NB4 (cell line): ENCODE data around the gene CIPC.

Source experiments
- MYC ChIP-seq: IDR thresholded peaks from 2 replicates; pipeline ENCODE4 v1.6.1; 2011; ENCODE audit warnings: low read depth, low read length
- POLR2A ChIP-seq: IDR thresholded peaks from 2 replicates; pipeline ENCODE4 v1.6.1; 2011; ENCODE audit warnings: mild to moderate bottlenecking; ENCODE audit not compliant: insufficient read length; ENCODE audit errors: extremely low read depth
- TF ChIP-seq, protein P1 (sequence below): IDR thresholded peaks from one replicate; pipeline ENCODE4 v1.5.1; 2012; ENCODE audit warnings: low read depth, low read length
- TF ChIP-seq, protein P2 (sequence below): IDR thresholded peaks from 2 replicates; pipeline ENCODE4 v1.6.1; 2011; ENCODE audit warnings: low read depth, low read length

DNA sequence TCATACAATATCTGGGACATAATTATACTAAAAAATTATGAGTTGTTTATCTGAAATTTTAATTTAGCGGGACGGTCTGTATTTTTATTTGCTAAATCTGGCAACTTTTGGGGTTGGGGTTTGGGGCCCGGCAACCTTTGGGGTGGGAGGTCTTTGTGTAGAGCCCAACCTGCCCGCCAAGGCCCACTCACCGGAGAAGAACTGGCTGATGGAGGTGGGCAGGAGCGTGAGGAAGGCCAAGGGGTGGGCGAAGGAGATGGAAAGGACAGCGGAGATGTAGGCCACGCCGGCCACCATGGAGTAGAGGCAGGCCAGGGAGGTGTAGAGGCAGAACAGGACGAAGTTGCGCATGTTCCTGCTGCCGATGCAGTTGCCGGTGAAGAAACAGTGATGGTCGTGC is 41.0 kb downstream of the CIPC start:
- TF ChIP-seq POLR2A = no peak
- TF ChIP-seq, protein P1, sequence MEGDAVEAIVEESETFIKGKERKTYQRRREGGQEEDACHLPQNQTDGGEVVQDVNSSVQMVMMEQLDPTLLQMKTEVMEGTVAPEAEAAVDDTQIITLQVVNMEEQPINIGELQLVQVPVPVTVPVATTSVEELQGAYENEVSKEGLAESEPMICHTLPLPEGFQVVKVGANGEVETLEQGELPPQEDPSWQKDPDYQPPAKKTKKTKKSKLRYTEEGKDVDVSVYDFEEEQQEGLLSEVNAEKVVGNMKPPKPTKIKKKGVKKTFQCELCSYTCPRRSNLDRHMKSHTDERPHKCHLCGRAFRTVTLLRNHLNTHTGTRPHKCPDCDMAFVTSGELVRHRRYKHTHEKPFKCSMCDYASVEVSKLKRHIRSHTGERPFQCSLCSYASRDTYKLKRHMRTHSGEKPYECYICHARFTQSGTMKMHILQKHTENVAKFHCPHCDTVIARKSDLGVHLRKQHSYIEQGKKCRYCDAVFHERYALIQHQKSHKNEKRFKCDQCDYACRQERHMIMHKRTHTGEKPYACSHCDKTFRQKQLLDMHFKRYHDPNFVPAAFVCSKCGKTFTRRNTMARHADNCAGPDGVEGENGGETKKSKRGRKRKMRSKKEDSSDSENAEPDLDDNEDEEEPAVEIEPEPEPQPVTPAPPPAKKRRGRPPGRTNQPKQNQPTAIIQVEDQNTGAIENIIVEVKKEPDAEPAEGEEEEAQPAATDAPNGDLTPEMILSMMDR = no peak
- TF ChIP-seq, protein P2, sequence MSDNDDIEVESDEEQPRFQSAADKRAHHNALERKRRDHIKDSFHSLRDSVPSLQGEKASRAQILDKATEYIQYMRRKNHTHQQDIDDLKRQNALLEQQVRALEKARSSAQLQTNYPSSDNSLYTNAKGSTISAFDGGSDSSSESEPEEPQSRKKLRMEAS = no peak
- no peak for TF ChIP-seq MYC
